Right hindlimb (tissue), 1 donor: Measurements from ENCODE around the gene DOCK6.

ENCODE experiments used
- DNase-seq: peaks from one replicate; pipeline ENCODE4 v3.0.0-alpha.2; 2018

Gene DOCK6, protein sequence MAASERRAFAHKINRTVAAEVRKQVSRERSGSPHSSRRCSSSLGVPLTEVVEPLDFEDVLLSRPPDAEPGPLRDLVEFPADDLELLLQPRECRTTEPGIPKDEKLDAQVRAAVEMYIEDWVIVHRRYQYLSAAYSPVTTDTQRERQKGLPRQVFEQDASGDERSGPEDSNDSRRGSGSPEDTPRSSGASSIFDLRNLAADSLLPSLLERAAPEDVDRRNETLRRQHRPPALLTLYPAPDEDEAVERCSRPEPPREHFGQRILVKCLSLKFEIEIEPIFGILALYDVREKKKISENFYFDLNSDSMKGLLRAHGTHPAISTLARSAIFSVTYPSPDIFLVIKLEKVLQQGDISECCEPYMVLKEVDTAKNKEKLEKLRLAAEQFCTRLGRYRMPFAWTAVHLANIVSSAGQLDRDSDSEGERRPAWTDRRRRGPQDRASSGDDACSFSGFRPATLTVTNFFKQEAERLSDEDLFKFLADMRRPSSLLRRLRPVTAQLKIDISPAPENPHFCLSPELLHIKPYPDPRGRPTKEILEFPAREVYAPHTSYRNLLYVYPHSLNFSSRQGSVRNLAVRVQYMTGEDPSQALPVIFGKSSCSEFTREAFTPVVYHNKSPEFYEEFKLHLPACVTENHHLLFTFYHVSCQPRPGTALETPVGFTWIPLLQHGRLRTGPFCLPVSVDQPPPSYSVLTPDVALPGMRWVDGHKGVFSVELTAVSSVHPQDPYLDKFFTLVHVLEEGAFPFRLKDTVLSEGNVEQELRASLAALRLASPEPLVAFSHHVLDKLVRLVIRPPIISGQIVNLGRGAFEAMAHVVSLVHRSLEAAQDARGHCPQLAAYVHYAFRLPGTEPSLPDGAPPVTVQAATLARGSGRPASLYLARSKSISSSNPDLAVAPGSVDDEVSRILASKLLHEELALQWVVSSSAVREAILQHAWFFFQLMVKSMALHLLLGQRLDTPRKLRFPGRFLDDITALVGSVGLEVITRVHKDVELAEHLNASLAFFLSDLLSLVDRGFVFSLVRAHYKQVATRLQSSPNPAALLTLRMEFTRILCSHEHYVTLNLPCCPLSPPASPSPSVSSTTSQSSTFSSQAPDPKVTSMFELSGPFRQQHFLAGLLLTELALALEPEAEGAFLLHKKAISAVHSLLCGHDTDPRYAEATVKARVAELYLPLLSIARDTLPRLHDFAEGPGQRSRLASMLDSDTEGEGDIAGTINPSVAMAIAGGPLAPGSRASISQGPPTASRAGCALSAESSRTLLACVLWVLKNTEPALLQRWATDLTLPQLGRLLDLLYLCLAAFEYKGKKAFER (N-terminal part only)

DNA sequence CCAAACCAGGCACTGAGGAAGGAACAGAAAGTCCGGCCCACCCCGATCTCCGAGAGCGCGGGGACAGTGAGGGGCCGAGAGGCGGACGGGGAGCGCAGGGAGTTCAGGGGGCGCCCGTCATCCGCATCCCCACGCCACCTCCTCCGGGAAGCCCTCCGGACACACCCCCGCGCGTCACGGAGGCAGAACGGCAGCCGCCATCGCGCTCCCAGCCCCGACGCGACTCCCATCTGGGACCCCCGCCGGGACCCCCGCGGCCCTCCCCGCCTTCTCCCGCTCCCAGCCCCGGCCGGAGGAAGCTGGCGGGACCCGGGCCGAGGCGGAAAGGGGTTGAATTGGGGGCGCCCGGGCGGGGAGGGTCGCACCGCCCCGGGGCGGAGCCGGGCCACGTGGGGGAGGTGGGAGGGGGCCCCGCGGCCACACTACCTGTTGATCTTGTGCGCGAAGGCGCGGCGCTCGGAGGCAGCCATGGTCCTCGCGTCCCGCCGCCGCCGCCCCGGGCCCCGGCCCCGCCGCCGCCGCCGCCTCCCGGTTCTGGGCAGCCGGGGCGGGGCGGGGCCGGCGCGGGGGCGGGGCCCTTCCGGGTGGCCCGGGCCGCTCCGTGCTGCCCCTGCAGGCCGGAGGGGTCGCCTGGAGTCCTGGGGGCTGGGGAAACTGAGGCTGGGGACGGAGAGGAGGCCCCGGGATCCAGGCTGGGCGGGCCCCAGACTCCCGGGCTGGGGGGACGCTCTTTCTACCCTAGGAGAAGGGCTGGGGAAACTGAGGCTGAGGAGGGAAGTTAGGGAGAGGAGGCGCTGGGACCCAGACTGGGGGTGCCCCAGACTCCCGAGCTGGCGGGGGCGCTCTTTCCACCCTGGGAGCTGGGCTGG lies at the start of gene DOCK6:
DOCK6 (minus strand) TSS at position 554 of the 869 bp plus-strand sequence; CDS start at position 470, 84 bp downstream.
- peak; percentile 61 for DNase-seq

GRCh38 chr19:11306337-11306736 lies 44.0 kb upstream of the DOCK6 start:
- DNase-seq: no peak

- DNase-seq: no peak
These were observed 42.6 kb upstream of the DOCK6 start for GRCh38 chr19:11304936-11305335.

GRCh38 chr19:11300811-11301120 lies 38.4 kb upstream of the DOCK6 start:
- DNase-seq: no peak

- no peak for DNase-seq
These were observed 37.9 kb upstream of the DOCK6 start for GRCh38 chr19:11299946-11300810.

DNA sequence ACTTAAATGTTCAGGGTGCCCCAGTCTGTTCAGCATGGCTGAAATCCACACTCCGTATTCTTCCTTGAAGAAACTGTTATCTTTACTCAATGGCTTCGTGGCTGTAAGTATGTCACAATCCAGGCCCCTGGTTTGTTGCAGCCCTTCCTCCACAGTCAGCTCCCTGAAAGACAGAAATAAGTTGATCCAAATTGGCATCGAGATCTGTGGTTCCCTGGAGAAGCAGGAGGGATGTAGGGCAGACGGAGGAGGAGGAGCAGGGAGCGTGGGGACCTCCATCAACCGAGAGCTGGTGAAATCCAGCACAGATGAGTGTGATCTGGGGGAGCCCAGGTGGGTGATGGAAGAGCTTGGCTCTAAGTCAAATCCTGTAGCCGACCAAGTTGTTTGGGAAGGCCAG lies 33.9 kb upstream of the DOCK6 start:
- DNase-seq: no peak

DNA sequence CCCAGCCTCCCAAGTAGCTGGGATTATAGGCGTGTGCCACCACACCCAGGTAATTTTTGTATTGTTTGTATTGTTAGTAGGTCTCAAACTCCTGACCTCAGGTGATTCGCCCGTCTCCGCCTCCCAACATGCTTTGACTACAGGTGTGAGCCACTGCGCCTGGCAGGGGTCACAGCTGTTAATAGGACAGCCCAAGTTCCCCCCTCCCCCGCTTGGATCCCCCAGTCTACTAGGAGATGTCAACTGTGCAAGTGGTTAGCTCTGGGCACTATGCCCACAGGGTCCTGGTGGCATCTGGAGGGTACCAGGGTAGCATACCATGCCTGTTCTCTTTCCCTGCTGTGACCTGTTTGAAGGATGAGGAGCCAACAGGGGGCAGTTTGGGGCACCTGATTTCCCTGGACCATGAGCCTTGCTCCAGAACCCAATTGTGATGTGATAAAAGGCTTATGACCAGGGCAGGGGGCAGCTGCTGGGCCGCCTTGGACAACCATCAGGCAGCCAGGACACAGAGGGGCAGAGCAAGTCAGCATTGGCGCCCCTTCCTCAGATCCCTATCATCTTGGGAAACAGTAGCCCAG lies 33.4 kb upstream of the DOCK6 start, which contains the start of gene TSPAN16:
TSPAN16 (plus strand) TSS at position 496 of the 581 bp plus-strand sequence. CDS start 138 bp downstream, outside the sequence.
- no peak for DNase-seq

- no peak for DNase-seq
These were observed 32.9 kb upstream of the DOCK6 start for GRCh38 chr19:11295180-11295579.

- DNase-seq: peak; percentile 98
These were observed 31.4 kb upstream of the DOCK6 start for GRCh38 chr19:11293433-11294389.

DNA sequence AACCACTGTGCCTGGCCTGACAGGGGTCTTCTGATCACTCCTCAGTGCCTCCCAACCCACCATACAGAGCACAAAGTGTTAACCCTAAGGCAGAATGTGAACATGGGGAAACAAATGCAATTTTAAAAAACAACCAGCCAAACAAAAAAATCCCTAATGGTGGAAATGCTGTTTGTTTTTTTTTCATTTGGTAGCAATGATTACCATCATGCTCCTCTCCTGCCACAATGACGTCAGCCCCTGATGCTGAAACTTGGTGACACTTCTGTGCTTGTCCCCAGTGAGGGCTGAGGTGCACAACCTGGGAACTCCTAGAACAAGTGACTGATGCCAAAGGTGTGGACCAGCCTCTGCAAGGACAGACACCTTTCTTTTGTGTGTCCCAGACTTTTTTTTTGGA lies 29.7 kb upstream of the DOCK6 start:
- DNase-seq: no peak

DNA sequence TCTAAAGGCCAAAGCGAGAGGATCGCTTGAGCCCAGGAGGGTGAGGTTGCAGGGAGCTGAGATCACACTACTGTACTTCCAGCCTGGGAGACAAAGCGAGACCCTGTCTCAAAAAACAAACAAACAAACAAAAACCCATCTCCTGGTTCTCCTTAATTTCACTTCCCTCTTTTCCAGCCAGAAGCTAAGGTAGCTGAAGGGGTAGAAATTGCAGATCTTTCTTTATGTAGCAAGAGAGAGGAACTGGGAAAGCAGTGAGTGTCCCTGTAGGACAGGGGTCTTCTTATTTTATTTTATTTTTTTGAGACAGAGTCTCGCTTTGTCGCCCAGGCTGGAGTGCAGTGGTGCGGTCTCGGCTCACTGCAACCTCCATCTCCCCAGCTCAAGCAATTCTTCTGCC lies 29.1 kb upstream of the DOCK6 start:
- DNase-seq: no peak

DNA sequence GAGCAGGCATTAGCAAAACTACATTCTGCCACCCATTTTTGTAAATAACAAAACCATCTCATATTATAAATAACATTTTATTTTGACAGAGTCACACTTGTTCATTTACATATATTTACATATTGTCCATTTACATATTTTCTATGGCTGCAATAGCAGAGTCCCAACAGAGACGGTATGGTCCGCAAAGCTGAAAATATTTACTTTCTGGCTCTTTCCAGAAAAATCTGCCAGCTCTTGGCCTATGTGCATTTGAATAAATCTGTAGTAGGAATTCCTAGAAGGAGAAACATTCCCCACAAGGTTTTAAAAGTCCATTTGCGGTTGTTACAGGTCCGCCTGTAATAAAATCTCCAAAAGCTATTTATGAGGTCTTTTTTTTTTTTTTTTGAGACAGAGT lies 27.9 kb upstream of the DOCK6 start:
- DNase-seq: no peak

- DNase-seq: no peak
These were observed 26.0 kb upstream of the DOCK6 start for GRCh38 chr19:11288349-11288748.

DNA sequence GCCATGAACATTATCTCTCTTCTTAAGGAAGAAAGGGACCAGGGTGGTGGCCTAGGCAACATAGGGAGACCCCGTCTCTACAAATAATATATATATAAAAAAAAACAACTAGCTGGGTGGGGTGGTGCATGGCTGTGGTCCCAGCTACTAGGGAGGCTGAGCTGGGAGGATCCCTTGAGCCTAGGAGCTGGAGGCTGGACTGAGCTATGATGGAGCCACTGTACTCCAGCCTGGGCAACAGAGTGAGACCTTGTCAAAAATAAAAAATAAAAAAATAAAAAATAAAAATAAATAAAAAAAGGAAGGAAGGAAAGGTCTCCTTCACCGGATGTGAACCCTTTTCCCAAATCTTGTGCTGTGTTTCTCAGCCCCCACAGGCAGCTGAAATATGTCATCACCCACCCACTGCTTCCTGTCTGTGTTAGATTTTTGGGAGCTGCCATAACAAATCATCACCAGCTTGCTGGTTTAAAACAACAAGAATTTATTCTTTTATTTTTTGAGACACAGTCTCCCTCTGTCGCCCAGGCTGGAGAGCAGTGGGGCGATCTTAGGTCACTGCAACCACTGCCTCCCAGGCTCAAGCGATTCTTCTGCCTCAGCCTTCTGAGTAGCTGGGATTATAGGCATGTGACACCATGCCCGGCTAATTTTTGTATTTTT lies 24.1 kb upstream of the DOCK6 start:
- DNase-seq: no peak

GRCh38 chr19:11284515-11284914 lies 22.2 kb upstream of the DOCK6 start:
- no peak for DNase-seq

- no peak for DNase-seq
These were observed 19.2 kb upstream of the DOCK6 start for GRCh38 chr19:11281356-11282049.

GRCh38 chr19:11279505-11280236 lies 17.3 kb upstream of the DOCK6 start:
- no peak for DNase-seq
